GM23338 (cell line): ENCODE results near the gene SLA2. TPM values are rescaled to one million over a fixed set of nuclear protein-coding genes. Genes with fewer than 3 reads are reported as not detected.

ENCODE experiments used
- ATAC-seq: fragments of 200-7000 bp; cut with Tn5 transposase; 3 replicates; pipeline ENCODE4 v1.9.1; 2020
- DNase-seq: peaks from one replicate; pipeline ENCODE4 v3.0.0-alpha.2; 2015; ENCODE audit warnings: low spot score
- H2AFZ ChIP-seq: fragments of 200-600 bp; sonication (generic); 2 replicates; pipeline ENCODE4 v1.8.0; 2016; ENCODE audit warnings: antibody characterized with exemption, mild to moderate bottlenecking, moderate library complexity
- H3F3A ChIP-seq: fragments of 200-600 bp; sonication (generic); replicated peaks from 2 replicates; pipeline ENCODE4 v1.8.0; 2017; ENCODE audit warnings: antibody characterized with exemption, mixed run types, low read depth
- H3K27ac ChIP-seq: fragments of 200-600 bp; sonication (generic); 2 replicates; pipeline ENCODE4 v1.6.1; 2016; ENCODE audit warnings: low read depth
- H3K27me3 ChIP-seq: fragments of 200-600 bp; sonication (generic); 2 replicates; pipeline ENCODE4 v1.8.0; 2016; ENCODE audit warnings: mild to moderate bottlenecking, mixed run types, moderate library complexity; ENCODE audit not compliant: insufficient read depth
- H3K36me3 ChIP-seq: fragments of 200-600 bp; sonication (generic); 2 replicates; pipeline ENCODE4 v1.8.0; 2016; ENCODE audit warnings: mild to moderate bottlenecking; ENCODE audit not compliant: insufficient read depth
- H3K4me1 ChIP-seq: fragments of 200-600 bp; sonication (generic); 2 replicates; pipeline ENCODE4 v1.8.0; 2016; ENCODE audit warnings: mild to moderate bottlenecking, moderate library complexity; ENCODE audit not compliant: insufficient read depth
- H3K4me2 ChIP-seq: fragments of 200-600 bp; sonication (generic); 2 replicates; pipeline ENCODE4 v1.7.1; 2017; ENCODE audit warnings: mixed run types
- H3K4me3 ChIP-seq: fragments of 200-600 bp; sonication (generic); 2 replicates; pipeline ENCODE4 v1.6.1; 2016; ENCODE audit warnings: mixed run types
- H3K79me2 ChIP-seq: fragments of 200-600 bp; sonication (generic); replicated peaks from 2 replicates; pipeline ENCODE4 v1.8.0; 2017; ENCODE audit warnings: mild to moderate bottlenecking; ENCODE audit not compliant: insufficient read depth
- H3K9me2 ChIP-seq: fragments of 200-600 bp; sonication (generic); 2 replicates; pipeline ENCODE4 v1.8.0; 2017; ENCODE audit not compliant: insufficient read depth
- H4K20me1 ChIP-seq: fragments of 200-600 bp; sonication (generic); replicated peaks from 2 replicates; pipeline ENCODE4 v1.8.0; 2017; ENCODE audit warnings: mild to moderate bottlenecking; ENCODE audit not compliant: insufficient read depth
- H3K27ac Mint-ChIP-seq: 2 replicates; pipeline ENCODE4 v1.8.0; 2020; ENCODE audit warnings: inconsistent platforms, mild to moderate bottlenecking, moderate library complexity, mixed read lengths
- H3K27me3 Mint-ChIP-seq: 3 replicates; pipeline ENCODE4 v1.8.0; 2022; ENCODE audit warnings: low read depth, mild to moderate bottlenecking, moderate library complexity, mixed read lengths, inconsistent platforms; ENCODE audit not compliant: insufficient read depth, poor library complexity
- H3K36me3 Mint-ChIP-seq: 3 replicates; pipeline ENCODE4 v1.8.0; 2021; ENCODE audit warnings: low read depth, mild to moderate bottlenecking, inconsistent platforms, moderate library complexity, mixed read lengths
- H3K4me1 Mint-ChIP-seq: 3 replicates; pipeline ENCODE4 v1.8.0; 2020; ENCODE audit warnings: mild to moderate bottlenecking, inconsistent platforms, mixed read lengths
- H3K4me3 Mint-ChIP-seq: 3 replicates; pipeline ENCODE4 v1.8.0; 2021; ENCODE audit warnings: moderate library complexity, mild to moderate bottlenecking, inconsistent platforms, mixed read lengths
- H3K9me3 Mint-ChIP-seq: 3 replicates; pipeline ENCODE4 v1.8.0; 2020; ENCODE audit warnings: moderate library complexity, mild to moderate bottlenecking, inconsistent platforms, mixed read lengths
- CREB1 ChIP-seq: fragments of 250-450 bp; sonication (Bioruptor Pico); IDR thresholded peaks from 2 replicates; pipeline ENCODE4 v1.5.0; 2020; ENCODE audit warnings: low read depth, mild to moderate bottlenecking, moderate library complexity
- EZH2 ChIP-seq: fragments of 200-600 bp; sonication (generic); IDR thresholded peaks from one replicate; pipeline ENCODE4 v1.8.0; 2017; ENCODE audit warnings: antibody characterized with exemption, mild to moderate bottlenecking, low read depth; ENCODE audit not compliant: unreplicated experiment
- EZH2phosphoT487 ChIP-seq: fragments of 200-600 bp; sonication (generic); IDR thresholded peaks from one replicate; pipeline ENCODE4 v1.8.1; 2018; ENCODE audit warnings: antibody characterized with exemption; ENCODE audit not compliant: unreplicated experiment
- JUNB ChIP-seq: IDR thresholded peaks from one replicate; pipeline ENCODE4 v1.6.1; 2016; ENCODE audit warnings: antibody characterized with exemption; ENCODE audit not compliant: unreplicated experiment
- NANOG ChIP-seq: IDR thresholded peaks from 2 replicates; pipeline ENCODE4 v1.6.1; 2016; ENCODE audit warnings: antibody characterized with exemption, borderline replicate concordance
- POLR2AphosphoS5 ChIP-seq: IDR thresholded peaks from 2 replicates; pipeline ENCODE4 v1.6.1; 2016; ENCODE audit warnings: antibody characterized with exemption, low read depth
- STAT1 ChIP-seq: IDR thresholded peaks from one replicate; pipeline ENCODE4 v1.6.1; 2016; ENCODE audit warnings: antibody characterized with exemption; ENCODE audit not compliant: unreplicated experiment
- ZNF114 ChIP-seq: fragments of 250-450 bp; sonication (Bioruptor Pico); IDR thresholded peaks from 2 replicates; pipeline ENCODE4 v1.5.0; 2020; ENCODE audit warnings: mild to moderate bottlenecking, moderate library complexity
- ZNF331 ChIP-seq: fragments of 250-450 bp; sonication (Bioruptor Pico); IDR thresholded peaks from 2 replicates; pipeline ENCODE4 v1.5.0; 2020; ENCODE audit warnings: low read depth, mild to moderate bottlenecking, moderate library complexity
- polyA plus RNA-seq: library from polyadenylated mRNA; unstranded; fragments of >200 nt; fragmentation: Nextera tagmentation; extraction: Ambion mirVana; gene quantifications from 2 replicates; pipeline ENCODE4 v1.2.1, GENCODE V29; 2016
- total RNA-seq: library from RNA; depleted of rRNA; stranded (reverse); fragments of >200 nt; shearing (Covaris generic); gene quantifications from 2 replicates; pipeline ENCODE4 v1.2.3, GENCODE V29; 2014
- TF ChIP-seq, protein P1 (sequence below): IDR thresholded peaks from 2 replicates; pipeline ENCODE4 v1.6.1; 2016; ENCODE audit warnings: antibody characterized with exemption
- TF ChIP-seq, protein P2 (sequence below), 2 experiments: fragments of 200-600 bp in 1 of 2; sonication (generic) in 1 of 2; conservative IDR thresholded peaks; 2 replicates each; pipeline versions ENCODE4 v1.5.1 to v1.6.1; 2016 to 2017; ENCODE audit warnings: antibody characterized with exemption in 2 of 2, low read depth in 2 of 2, mild to moderate bottlenecking in 2 of 2, moderate library complexity in 1 of 2
- TF ChIP-seq, protein P3 (sequence below): IDR thresholded peaks from one replicate; pipeline ENCODE4 v1.6.1; 2018; ENCODE audit warnings: antibody characterized with exemption; ENCODE audit not compliant: unreplicated experiment
- TF ChIP-seq, protein P4 (sequence below): fragments of 250-450 bp; sonication (Bioruptor Pico); IDR thresholded peaks from 2 replicates; pipeline ENCODE4 v1.5.0; 2020; ENCODE audit warnings: mild to moderate bottlenecking, moderate library complexity

Gene SLA2
- total and polyA plus RNA-seq, 2 experiments from 2014 or later = 0.18 TPM; not detected in 1

DNA sequence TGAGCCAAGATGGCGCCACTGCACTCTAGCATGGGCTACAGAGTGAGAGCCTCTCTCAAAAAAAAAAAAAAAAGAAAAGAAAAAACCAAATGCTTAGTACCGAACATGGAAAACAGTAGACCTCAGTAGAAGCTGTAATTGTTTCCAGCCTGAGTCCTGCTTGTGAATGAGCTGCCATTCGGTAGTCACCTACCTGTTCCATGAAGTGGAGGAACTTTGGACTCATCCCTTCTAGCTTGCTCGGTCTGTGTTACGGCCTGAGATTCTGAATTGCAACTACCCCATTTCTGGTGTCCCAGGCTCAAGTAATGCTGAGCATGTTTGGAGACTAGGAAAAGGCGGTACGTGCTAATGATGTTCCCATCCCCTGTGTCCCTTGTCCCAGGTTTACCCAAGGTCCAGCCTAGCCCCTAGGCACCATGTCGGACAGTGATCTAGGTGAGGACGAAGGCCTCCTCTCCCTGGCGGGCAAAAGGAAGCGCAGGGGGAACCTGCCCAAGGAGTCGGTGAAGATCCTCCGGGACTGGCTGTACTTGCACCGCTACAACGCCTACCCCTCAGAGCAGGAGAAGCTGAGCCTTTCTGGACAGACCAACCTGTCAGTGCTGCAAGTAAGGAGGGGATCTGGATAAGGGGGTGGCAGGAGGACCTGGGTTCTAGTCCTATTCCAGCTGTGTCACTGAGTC is 67.5 kb downstream of the SLA2 start:
- Mint-ChIP-seq H3K27me3 (peaks cover 16% of the 10 kb centered on the region), H3K4me1 (peaks cover 29% of the 10 kb centered on the region), H3K4me3 (no peak overlapping the region), H3K27ac (no peak overlapping the region), H3K36me3 (peaks cover 52% of the 10 kb centered on the region), H3K9me3 (no peaks in the 10 kb centered on the region; the same call in 2 of the 3 replicates)
- H3K4me3 ChIP-seq = no peak overlapping the region
- DNase-seq (no peak), ATAC-seq (no peak)
- H3K27me3 ChIP-seq = no peaks in the 10 kb centered on the region
- H3K36me3 ChIP-seq = peaks cover 22% of the 10 kb centered on the region
- H3K79me2 ChIP-seq = peaks cover 50% of the 10 kb centered on the region
- TF ChIP-seq, protein P1, sequence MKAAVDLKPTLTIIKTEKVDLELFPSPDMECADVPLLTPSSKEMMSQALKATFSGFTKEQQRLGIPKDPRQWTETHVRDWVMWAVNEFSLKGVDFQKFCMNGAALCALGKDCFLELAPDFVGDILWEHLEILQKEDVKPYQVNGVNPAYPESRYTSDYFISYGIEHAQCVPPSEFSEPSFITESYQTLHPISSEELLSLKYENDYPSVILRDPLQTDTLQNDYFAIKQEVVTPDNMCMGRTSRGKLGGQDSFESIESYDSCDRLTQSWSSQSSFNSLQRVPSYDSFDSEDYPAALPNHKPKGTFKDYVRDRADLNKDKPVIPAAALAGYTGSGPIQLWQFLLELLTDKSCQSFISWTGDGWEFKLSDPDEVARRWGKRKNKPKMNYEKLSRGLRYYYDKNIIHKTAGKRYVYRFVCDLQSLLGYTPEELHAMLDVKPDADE = no peak
- TF ChIP-seq JUNB (no peak), EZH2phosphoT487 (no peak), EZH2 (no peak), CREB1 (CRISPR knock-in tag) (no peak), STAT1 (no peak), NANOG (no peak), ZNF331 (CRISPR knock-in tag) (no peak), POLR2AphosphoS5 (no peak), ZNF114 (CRISPR knock-in tag) (no peak)
- TF ChIP-seq, protein P2, sequence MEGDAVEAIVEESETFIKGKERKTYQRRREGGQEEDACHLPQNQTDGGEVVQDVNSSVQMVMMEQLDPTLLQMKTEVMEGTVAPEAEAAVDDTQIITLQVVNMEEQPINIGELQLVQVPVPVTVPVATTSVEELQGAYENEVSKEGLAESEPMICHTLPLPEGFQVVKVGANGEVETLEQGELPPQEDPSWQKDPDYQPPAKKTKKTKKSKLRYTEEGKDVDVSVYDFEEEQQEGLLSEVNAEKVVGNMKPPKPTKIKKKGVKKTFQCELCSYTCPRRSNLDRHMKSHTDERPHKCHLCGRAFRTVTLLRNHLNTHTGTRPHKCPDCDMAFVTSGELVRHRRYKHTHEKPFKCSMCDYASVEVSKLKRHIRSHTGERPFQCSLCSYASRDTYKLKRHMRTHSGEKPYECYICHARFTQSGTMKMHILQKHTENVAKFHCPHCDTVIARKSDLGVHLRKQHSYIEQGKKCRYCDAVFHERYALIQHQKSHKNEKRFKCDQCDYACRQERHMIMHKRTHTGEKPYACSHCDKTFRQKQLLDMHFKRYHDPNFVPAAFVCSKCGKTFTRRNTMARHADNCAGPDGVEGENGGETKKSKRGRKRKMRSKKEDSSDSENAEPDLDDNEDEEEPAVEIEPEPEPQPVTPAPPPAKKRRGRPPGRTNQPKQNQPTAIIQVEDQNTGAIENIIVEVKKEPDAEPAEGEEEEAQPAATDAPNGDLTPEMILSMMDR (conservative IDR thresholded peaks at IDR 0.05; ENCODE audit: low read depth in 2 of 2) = no peak
- TF ChIP-seq, protein P3, sequence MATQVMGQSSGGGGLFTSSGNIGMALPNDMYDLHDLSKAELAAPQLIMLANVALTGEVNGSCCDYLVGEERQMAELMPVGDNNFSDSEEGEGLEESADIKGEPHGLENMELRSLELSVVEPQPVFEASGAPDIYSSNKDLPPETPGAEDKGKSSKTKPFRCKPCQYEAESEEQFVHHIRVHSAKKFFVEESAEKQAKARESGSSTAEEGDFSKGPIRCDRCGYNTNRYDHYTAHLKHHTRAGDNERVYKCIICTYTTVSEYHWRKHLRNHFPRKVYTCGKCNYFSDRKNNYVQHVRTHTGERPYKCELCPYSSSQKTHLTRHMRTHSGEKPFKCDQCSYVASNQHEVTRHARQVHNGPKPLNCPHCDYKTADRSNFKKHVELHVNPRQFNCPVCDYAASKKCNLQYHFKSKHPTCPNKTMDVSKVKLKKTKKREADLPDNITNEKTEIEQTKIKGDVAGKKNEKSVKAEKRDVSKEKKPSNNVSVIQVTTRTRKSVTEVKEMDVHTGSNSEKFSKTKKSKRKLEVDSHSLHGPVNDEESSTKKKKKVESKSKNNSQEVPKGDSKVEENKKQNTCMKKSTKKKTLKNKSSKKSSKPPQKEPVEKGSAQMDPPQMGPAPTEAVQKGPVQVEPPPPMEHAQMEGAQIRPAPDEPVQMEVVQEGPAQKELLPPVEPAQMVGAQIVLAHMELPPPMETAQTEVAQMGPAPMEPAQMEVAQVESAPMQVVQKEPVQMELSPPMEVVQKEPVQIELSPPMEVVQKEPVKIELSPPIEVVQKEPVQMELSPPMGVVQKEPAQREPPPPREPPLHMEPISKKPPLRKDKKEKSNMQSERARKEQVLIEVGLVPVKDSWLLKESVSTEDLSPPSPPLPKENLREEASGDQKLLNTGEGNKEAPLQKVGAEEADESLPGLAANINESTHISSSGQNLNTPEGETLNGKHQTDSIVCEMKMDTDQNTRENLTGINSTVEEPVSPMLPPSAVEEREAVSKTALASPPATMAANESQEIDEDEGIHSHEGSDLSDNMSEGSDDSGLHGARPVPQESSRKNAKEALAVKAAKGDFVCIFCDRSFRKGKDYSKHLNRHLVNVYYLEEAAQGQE = no peak
- TF ChIP-seq, protein P4, sequence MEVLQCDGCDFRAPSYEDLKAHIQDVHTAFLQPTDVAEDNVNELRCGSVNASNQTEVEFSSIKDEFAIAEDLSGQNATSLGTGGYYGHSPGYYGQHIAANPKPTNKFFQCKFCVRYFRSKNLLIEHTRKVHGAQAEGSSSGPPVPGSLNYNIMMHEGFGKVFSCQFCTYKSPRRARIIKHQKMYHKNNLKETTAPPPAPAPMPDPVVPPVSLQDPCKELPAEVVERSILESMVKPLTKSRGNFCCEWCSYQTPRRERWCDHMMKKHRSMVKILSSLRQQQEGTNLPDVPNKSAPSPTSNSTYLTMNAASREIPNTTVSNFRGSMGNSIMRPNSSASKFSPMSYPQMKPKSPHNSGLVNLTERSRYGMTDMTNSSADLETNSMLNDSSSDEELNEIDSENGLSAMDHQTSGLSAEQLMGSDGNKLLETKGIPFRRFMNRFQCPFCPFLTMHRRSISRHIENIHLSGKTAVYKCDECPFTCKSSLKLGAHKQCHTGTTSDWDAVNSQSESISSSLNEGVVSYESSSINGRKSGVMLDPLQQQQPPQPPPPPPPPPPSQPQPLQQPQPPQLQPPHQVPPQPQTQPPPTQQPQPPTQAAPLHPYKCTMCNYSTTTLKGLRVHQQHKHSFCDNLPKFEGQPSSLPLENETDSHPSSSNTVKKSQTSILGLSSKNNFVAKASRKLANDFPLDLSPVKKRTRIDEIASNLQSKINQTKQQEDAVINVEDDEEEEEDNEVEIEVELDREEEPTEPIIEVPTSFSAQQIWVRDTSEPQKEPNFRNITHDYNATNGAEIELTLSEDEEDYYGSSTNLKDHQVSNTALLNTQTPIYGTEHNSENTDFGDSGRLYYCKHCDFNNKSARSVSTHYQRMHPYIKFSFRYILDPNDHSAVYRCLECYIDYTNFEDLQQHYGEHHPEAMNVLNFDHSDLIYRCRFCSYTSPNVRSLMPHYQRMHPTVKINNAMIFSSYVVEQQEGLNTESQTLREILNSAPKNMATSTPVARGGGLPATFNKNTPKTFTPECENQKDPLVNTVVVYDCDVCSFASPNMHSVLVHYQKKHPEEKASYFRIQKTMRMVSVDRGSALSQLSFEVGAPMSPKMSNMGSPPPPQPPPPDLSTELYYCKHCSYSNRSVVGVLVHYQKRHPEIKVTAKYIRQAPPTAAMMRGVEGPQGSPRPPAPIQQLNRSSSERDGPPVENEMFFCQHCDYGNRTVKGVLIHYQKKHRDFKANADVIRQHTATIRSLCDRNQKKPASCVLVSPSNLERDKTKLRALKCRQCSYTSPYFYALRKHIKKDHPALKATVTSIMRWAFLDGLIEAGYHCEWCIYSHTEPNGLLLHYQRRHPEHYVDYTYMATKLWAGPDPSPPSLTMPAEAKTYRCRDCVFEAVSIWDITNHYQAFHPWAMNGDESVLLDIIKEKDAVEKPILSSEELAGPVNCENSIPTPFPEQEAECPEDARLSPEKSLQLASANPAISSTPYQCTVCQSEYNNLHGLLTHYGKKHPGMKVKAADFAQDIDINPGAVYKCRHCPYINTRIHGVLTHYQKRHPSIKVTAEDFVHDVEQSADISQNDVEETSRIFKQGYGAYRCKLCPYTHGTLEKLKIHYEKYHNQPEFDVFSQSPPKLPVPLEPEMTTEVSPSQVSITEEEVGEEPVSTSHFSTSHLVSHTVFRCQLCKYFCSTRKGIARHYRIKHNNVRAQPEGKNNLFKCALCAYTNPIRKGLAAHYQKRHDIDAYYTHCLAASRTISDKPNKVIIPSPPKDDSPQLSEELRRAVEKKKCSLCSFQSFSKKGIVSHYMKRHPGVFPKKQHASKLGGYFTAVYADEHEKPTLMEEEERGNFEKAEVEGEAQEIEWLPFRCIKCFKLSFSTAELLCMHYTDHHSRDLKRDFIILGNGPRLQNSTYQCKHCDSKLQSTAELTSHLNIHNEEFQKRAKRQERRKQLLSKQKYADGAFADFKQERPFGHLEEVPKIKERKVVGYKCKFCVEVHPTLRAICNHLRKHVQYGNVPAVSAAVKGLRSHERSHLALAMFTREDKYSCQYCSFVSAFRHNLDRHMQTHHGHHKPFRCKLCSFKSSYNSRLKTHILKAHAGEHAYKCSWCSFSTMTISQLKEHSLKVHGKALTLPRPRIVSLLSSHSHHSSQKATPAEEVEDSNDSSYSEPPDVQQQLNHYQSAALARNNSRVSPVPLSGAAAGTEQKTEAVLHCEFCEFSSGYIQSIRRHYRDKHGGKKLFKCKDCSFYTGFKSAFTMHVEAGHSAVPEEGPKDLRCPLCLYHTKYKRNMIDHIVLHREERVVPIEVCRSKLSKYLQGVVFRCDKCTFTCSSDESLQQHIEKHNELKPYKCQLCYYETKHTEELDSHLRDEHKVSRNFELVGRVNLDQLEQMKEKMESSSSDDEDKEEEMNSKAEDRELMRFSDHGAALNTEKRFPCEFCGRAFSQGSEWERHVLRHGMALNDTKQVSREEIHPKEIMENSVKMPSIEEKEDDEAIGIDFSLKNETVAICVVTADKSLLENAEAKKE (CRISPR knock-in tag) = no peak
- H3K4me2 ChIP-seq = no peak overlapping the region
- no peaks in the 10 kb centered on the region for H3K9me2 ChIP-seq
- 0 out of 2 replicates have a peak, but pooled peaks cover 2% of the 10 kb centered on the region for H3F3A ChIP-seq
- H3K4me1 ChIP-seq = peaks cover 20% of the 10 kb centered on the region
- H2AFZ ChIP-seq = no peak overlapping the region
- peaks cover 20% of the 10 kb centered on the region for H4K20me1 ChIP-seq
- no peak overlapping the region for H3K27ac ChIP-seq
